Measurements from ENCODE around the gene CHD6.

Gene CHD6

GRCh38 chr20:41508335-41508734 lies 109.8 kb downstream of the CHD6 start:
- Histone ChIP-seq H4K20me1 (ENCODE audit: insufficient read depth, low read length) (no peaks in the 10 kb centered on the region), H3K4me1 (ENCODE audit: insufficient read depth, low read length, severe bottlenecking) (no peaks in the 10 kb centered on the region), H3K27me3 (ENCODE audit: insufficient read depth, low read length) (no peaks in the 10 kb centered on the region), H3F3A (ENCODE audit: insufficient read depth, low read length) (no peaks in the 10 kb centered on the region), H3K4me3 (ENCODE audit: low read depth, low read length, poor library complexity, severe bottlenecking) (no peak overlapping the region), H3K27ac (ENCODE audit: low read depth, low read length, poor library complexity, severe bottlenecking) (no peak overlapping the region), H3K79me2 (ENCODE audit: insufficient read depth, low read length) (no peaks in the 10 kb centered on the region), H2AFZ (ENCODE audit: low read length) (no peak overlapping the region), H3K9me2 (ENCODE audit: low read depth, low read length) (no peaks in the 10 kb centered on the region), H3K9me3 (ENCODE audit: low read length) (peaks cover 6% of the 10 kb centered on the region; the same call in 1 of the 2 replicates), H3K36me3 (ENCODE audit: insufficient read depth, low read length) (peaks cover 16% of the 10 kb centered on the region; the same call in 1 of the 2 replicates), H3K4me2 (ENCODE audit: low read length) (no peak overlapping the region), H3K9ac (ENCODE audit: low read length) (no peak overlapping the region)
- no peak for TF ChIP-seq EZH2 (IDR thresholded peaks at IDR 0.05; ENCODE audit: borderline replicate concordance, low read length)
- TF ChIP-seq CTCF (IDR thresholded peaks at IDR 0.05; ENCODE audit: low read length) = no peak

- no peaks in the 10 kb centered on the region for H3K27me3 ChIP-seq (ENCODE audit: insufficient read depth, low read length)
- no peaks in the 10 kb centered on the region for H3K4me1 ChIP-seq (ENCODE audit: insufficient read depth, low read length, severe bottlenecking)
- no peaks in the 10 kb centered on the region for H3F3A ChIP-seq (ENCODE audit: insufficient read depth, low read length)
- no peaks in the 10 kb centered on the region for H3K9me2 ChIP-seq (ENCODE audit: low read depth, low read length)
- H3K9me3 ChIP-seq (ENCODE audit: low read length) = peaks cover 6% of the 10 kb centered on the region; the same call in 1 of the 2 replicates
- H3K79me2 ChIP-seq (ENCODE audit: insufficient read depth, low read length) = no peaks in the 10 kb centered on the region
- H3K36me3 ChIP-seq (ENCODE audit: insufficient read depth, low read length) = peaks cover 16% of the 10 kb centered on the region; the same call in 1 of the 2 replicates
- TF ChIP-seq EZH2 (IDR thresholded peaks at IDR 0.05; ENCODE audit: borderline replicate concordance, low read length) = no peak
- TF ChIP-seq CTCF (IDR thresholded peaks at IDR 0.05; ENCODE audit: low read length) = no peak
- no peak overlapping the region for H3K9ac ChIP-seq (ENCODE audit: low read length)
- no peak overlapping the region for H3K27ac ChIP-seq (ENCODE audit: low read depth, low read length, poor library complexity, severe bottlenecking)
- no peak overlapping the region for H3K4me3 ChIP-seq (ENCODE audit: low read depth, low read length, poor library complexity, severe bottlenecking)
- no peak overlapping the region for H3K4me2 ChIP-seq (ENCODE audit: low read length)
- H2AFZ ChIP-seq (ENCODE audit: low read length) = no peak overlapping the region
- H4K20me1 ChIP-seq (ENCODE audit: insufficient read depth, low read length) = no peaks in the 10 kb centered on the region
Measured at GRCh38 chr20:41507851-41508250, 110.3 kb downstream of the CHD6 start.

- Histone ChIP-seq H2AFZ (ENCODE audit: low read length) (no peak overlapping the region), H3K9me2 (ENCODE audit: low read depth, low read length) (no peaks in the 10 kb centered on the region), H3K9ac (ENCODE audit: low read length) (no peak overlapping the region), H3K4me1 (ENCODE audit: insufficient read depth, low read length, severe bottlenecking) (no peaks in the 10 kb centered on the region), H3K27me3 (ENCODE audit: insufficient read depth, low read length) (no peaks in the 10 kb centered on the region), H3K79me2 (ENCODE audit: insufficient read depth, low read length) (no peaks in the 10 kb centered on the region), H3K4me3 (ENCODE audit: low read depth, low read length, poor library complexity, severe bottlenecking) (no peak overlapping the region), H3K4me2 (ENCODE audit: low read length) (no peak overlapping the region), H3K27ac (ENCODE audit: low read depth, low read length, poor library complexity, severe bottlenecking) (no peak overlapping the region), H3F3A (ENCODE audit: insufficient read depth, low read length) (no peaks in the 10 kb centered on the region), H3K36me3 (ENCODE audit: insufficient read depth, low read length) (peaks cover 14% of the 10 kb centered on the region; the same call in 1 of the 2 replicates), H4K20me1 (ENCODE audit: insufficient read depth, low read length) (no peaks in the 10 kb centered on the region), H3K9me3 (ENCODE audit: low read length) (peaks cover 6% of the 10 kb centered on the region; the same call in 1 of the 2 replicates)
- TF ChIP-seq CTCF (IDR thresholded peaks at IDR 0.05; ENCODE audit: low read length) (no peak), EZH2 (IDR thresholded peaks at IDR 0.05; ENCODE audit: borderline replicate concordance, low read length) (no peak)
Measured at GRCh38 chr20:41507436-41507835, 110.7 kb downstream of the CHD6 start.

Data from OCI-LY1 (cell line).